Measurements from ENCODE around the gene CHST14. TPM values are rescaled to one million over a fixed set of nuclear protein-coding genes. Genes with fewer than 3 reads are reported as not detected.
A peak's percentile ranks its signal among the peaks of the same experiment; 100 is the strongest.

Gene CHST14
- total RNA-seq, 1 donor from 2014 or later: 14.1 TPM

GRCh38 chr15:40427188-40427587, 43.6 kb upstream of the CHST14 start:
- TF ChIP-seq CTCF (IDR thresholded peaks at IDR 0.05): no peak
- ATAC-seq (no peak), DNase-seq (no peak)
- H3K4me3 ChIP-seq: no peak overlapping the region
- no peaks in the 10 kb centered on the region for H3K36me3 ChIP-seq
- H3K27ac ChIP-seq: no peak overlapping the region
- intact Hi-C loops (cut with DNase I): loop anchor here (10.0 kb wide), 1 partner anchor 62 kb away; no protein-coding TSS in a partner anchor
- no peaks in the 10 kb centered on the region for H3K9me3 ChIP-seq
- H3K4me1 ChIP-seq: no peaks in the 10 kb centered on the region
- H3K27me3 ChIP-seq: no peaks in the 10 kb centered on the region

DNA sequence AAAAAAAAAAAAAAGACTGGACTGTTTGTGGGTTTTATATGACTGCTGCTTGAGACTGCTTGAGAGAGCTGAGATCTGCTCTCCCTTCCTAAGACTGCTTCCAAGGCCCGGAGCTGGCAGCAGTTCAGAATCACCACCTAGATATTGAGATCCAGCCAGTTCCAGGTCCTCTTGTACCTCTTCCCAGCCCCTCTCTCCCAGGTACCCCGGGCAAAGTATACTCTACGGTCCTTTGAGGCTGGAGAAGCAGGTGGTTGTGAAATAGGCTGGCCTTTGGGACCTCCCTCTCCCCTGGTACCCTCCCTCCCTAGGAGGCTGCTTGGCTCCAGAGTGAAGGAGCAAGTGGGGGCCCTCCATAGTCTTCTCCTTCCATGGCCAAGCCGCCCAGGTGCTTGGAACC, 42.6 kb upstream of the CHST14 start:
- H3K4me1 ChIP-seq: no peaks in the 10 kb centered on the region
- intact Hi-C loops (cut with DNase I): loop anchor here (10.0 kb wide), 1 partner anchor 63 kb away; no protein-coding TSS in a partner anchor
- peak; percentile 60 for ATAC-seq
- no peak overlapping the region for H3K4me3 ChIP-seq
- no peak overlapping the region for H3K27ac ChIP-seq
- TF ChIP-seq CTCF (IDR thresholded peaks at IDR 0.05): no peak
- H3K27me3 ChIP-seq: no peaks in the 10 kb centered on the region
- H3K36me3 ChIP-seq: no peaks in the 10 kb centered on the region
- no peaks in the 10 kb centered on the region for H3K9me3 ChIP-seq
- no peak for DNase-seq

GRCh38 chr15:40429068-40429710, 41.6 kb upstream of the CHST14 start:
- Histone ChIP-seq H3K4me3 (no peak overlapping the region), H3K4me1 (no peaks in the 10 kb centered on the region), H3K27me3 (no peaks in the 10 kb centered on the region), H3K36me3 (no peaks in the 10 kb centered on the region), H3K27ac (no peak overlapping the region), H3K9me3 (no peaks in the 10 kb centered on the region)
- intact Hi-C loops (cut with DNase I): loop anchor here (10.0 kb wide), 1 partner anchor 64 kb away; no protein-coding TSS in a partner anchor
- DNase-seq: no peak
- no peak for ATAC-seq
- TF ChIP-seq CTCF (IDR thresholded peaks at IDR 0.05): no peak

DNA sequence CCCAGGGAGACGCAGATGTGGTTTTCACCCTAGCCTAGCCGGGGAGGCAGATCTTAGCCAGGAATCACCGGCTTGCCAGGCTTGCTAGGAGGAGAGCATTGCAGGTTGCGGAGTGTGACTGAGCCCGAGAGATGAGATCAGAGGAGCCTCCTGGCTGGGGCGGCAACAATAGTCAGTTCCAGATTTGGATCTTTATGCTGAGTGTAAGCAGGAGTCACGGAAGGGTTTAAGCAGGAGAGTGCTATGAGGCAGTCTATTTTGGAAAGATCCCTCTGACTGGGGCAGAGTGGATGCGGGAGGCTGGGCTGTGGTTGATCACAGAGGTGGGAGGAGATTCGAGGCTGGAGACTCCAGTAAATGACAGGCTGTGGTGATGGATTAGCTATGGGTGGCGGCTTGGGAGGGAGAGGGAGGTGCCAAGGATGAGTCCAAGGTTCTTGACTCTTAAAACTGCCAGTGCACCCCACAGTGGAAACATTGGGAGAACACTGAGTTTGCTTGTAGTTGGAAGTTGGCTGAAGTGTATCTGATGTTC, 40.4 kb upstream of the CHST14 start:
- H3K4me1 ChIP-seq: no peaks in the 10 kb centered on the region
- no peak overlapping the region for H3K4me3 ChIP-seq
- intact Hi-C loops (cut with DNase I): no loop called here
- no peaks in the 10 kb centered on the region for H3K36me3 ChIP-seq
- H3K9me3 ChIP-seq: no peaks in the 10 kb centered on the region
- DNase-seq: no peak
- H3K27ac ChIP-seq: no peak overlapping the region
- ATAC-seq: no peak
- TF ChIP-seq CTCF (IDR thresholded peaks at IDR 0.05): no peak
- H3K27me3 ChIP-seq: peaks cover 2% of the 10 kb centered on the region

GRCh38 chr15:40435023-40435709, 35.6 kb upstream of the CHST14 start:
- H3K27ac ChIP-seq: no peak overlapping the region
- H3K36me3 ChIP-seq: no peaks in the 10 kb centered on the region
- H3K9me3 ChIP-seq: no peaks in the 10 kb centered on the region
- peaks cover 30% of the 10 kb centered on the region for H3K27me3 ChIP-seq
- H3K4me3 ChIP-seq: no peak overlapping the region
- no peak for ATAC-seq
- intact Hi-C loops (cut with DNase I): no loop called here
- H3K4me1 ChIP-seq: peaks cover 23% of the 10 kb centered on the region
- no peak for DNase-seq
- no peak for TF ChIP-seq CTCF (IDR thresholded peaks at IDR 0.05)
